Thoracic aorta (tissue), 2 donors: ENCODE results near the gene SLC30A9. TPM values are rescaled to one million over a fixed set of nuclear protein-coding genes. Genes with fewer than 3 reads are reported as not detected.

Experiments used
- ATAC-seq: fragments of 150-250 bp; one replicate; pipeline ENCODE4 v1.8.0; 2017; ENCODE audit warnings: low read depth; ENCODE audit not compliant: insufficient number of reproducible peaks, low FRiP score
- DNase-seq: peaks from one replicate; pipeline ENCODE4 v3.0.0-alpha.2; 2020; ENCODE audit warnings: low spot score
- H3K27ac ChIP-seq, 2 donors: fragments of 200-600 bp; sonication (generic); 1 replicate in 1 of 2; 2 replicates in 1 of 2; pipeline ENCODE4 v1.5.1; 2016; ENCODE audit warnings: mild to moderate bottlenecking in 2 of 2, moderate library complexity in 2 of 2
- H3K27me3 ChIP-seq: fragments of 200-600 bp; sonication (generic); replicated peaks from 2 replicates; pipeline ENCODE4 v1.6.0; 2016; ENCODE audit warnings: mild to moderate bottlenecking; ENCODE audit not compliant: insufficient read depth
- H3K36me3 ChIP-seq: fragments of 200-600 bp; sonication (generic); one replicate; pipeline ENCODE4 v1.5.1; 2016
- H3K4me1 ChIP-seq, 2 donors: fragments of 200-600 bp; sonication (generic); 1 replicate in 1 of 2; 2 replicates in 1 of 2; pipeline versions ENCODE4 v1.5.1 to v1.6.0; 2016; ENCODE audit warnings: low read depth in 2 of 2, mild to moderate bottlenecking in 1 of 2; ENCODE audit not compliant: control insufficient read depth in 1 of 2
- H3K4me3 ChIP-seq: fragments of 200-600 bp; sonication (generic); 2 replicates; pipeline ENCODE4 v1.5.1; 2016; ENCODE audit warnings: mild to moderate bottlenecking
- H3K9me3 ChIP-seq: fragments of 200-600 bp; sonication (generic); 2 replicates; pipeline ENCODE4 v1.5.1; 2016
- CTCF ChIP-seq: fragments of 200-600 bp; sonication (generic); IDR thresholded peaks from one replicate; pipeline ENCODE4 v1.5.1; 2019; ENCODE audit warnings: antibody characterized with exemption
- total RNA-seq, 2 donors: library from RNA; depleted of rRNA; stranded (reverse); fragments of >200 nt; gene quantifications; one replicate each; pipeline versions ENCODE4 v1.1.0 to v1.2.3, GENCODE V29; 2016

The SLC30A9 gene
- total RNA-seq, 2 donors from 2014 or later: 33.2 to 59.2 TPM

- Histone ChIP-seq H3K27ac (no peak overlapping the region), H3K4me3 (no peak overlapping the region), H3K27me3 (no peaks in the 10 kb centered on the region), H3K4me1 (peaks cover 0 to 9% of the 10 kb centered on the region in 2 donors), H3K9me3 (no peaks in the 10 kb centered on the region), H3K36me3 (no peaks in the 10 kb centered on the region)
- ATAC-seq: no peak
- no peak for TF ChIP-seq CTCF
- DNase-seq: no peak
Measured at GRCh38 chr4:41985151-41985550, 5.2 kb upstream of the SLC30A9 start.

- peaks cover 14 to 25% of the 10 kb centered on the region in 2 donors for H3K4me1 ChIP-seq
- no peak for TF ChIP-seq CTCF
- peak overlapping the region; percentile 85 for H3K4me3 ChIP-seq
- H3K36me3 ChIP-seq: no peaks in the 10 kb centered on the region
- ATAC-seq: peak; percentile 5
- no peaks in the 10 kb centered on the region for H3K9me3 ChIP-seq
- H3K27me3 ChIP-seq: no peaks in the 10 kb centered on the region
- no peak for DNase-seq
- peak overlapping the region; percentile 68 to 76 for H3K27ac ChIP-seq
Measured at GRCh38 chr4:41989994-41990364, 351 bp upstream of the SLC30A9 start.

- H3K9me3 ChIP-seq: no peaks in the 10 kb centered on the region
- TF ChIP-seq CTCF: no peak
- H3K27me3 ChIP-seq: no peaks in the 10 kb centered on the region
- H3K36me3 ChIP-seq: no peaks in the 10 kb centered on the region
- H3K4me3 ChIP-seq: peak overlapping the region; percentile 85
- ATAC-seq (no peak), DNase-seq (no peak)
- peaks cover 14 to 25% of the 10 kb centered on the region in 2 donors for H3K4me1 ChIP-seq
- no peak overlapping the region for H3K27ac ChIP-seq
Measured at GRCh38 chr4:41991916-41992767, 1.8 kb downstream of the SLC30A9 start.

- ATAC-seq (no peak), DNase-seq (no peak)
- Histone ChIP-seq H3K9me3 (no peaks in the 10 kb centered on the region), H3K36me3 (no peaks in the 10 kb centered on the region), H3K27ac (no peak overlapping the region), H3K4me1 (peaks cover 14 to 25% of the 10 kb centered on the region in 2 donors), H3K27me3 (no peaks in the 10 kb centered on the region), H3K4me3 (no peak overlapping the region)
- TF ChIP-seq CTCF: no peak
Measured at GRCh38 chr4:41992967-41993857, 2.9 kb downstream of the SLC30A9 start.

GRCh38 chr4:41994461-41994985 is 4.2 kb downstream of the SLC30A9 start:
- Histone ChIP-seq H3K4me3 (no peak overlapping the region), H3K9me3 (no peaks in the 10 kb centered on the region), H3K36me3 (no peaks in the 10 kb centered on the region), H3K4me1 (peaks cover 14 to 19% of the 10 kb centered on the region in 2 donors), H3K27me3 (no peaks in the 10 kb centered on the region), H3K27ac (no peak overlapping the region)
- no peak for DNase-seq
- TF ChIP-seq CTCF: no peak
- ATAC-seq: no peak
